SIG-M5 treated with dmso at 0.1 percent for 504 hours (cell line): ENCODE results near the gene CLMN.
"Not testable (repeated sequence)": the region's sequence is repeated elsewhere in the genome, so short reads cannot be mapped to it uniquely, and the experiment has no call there.

ENCODE experiments used
- DNase-seq: peaks from one replicate; lab custom pipeline; 2025; ENCODE audit not compliant: unreplicated experiment; lab: John Stamatoyannopoulos, UW

CLMN gene

DNA sequence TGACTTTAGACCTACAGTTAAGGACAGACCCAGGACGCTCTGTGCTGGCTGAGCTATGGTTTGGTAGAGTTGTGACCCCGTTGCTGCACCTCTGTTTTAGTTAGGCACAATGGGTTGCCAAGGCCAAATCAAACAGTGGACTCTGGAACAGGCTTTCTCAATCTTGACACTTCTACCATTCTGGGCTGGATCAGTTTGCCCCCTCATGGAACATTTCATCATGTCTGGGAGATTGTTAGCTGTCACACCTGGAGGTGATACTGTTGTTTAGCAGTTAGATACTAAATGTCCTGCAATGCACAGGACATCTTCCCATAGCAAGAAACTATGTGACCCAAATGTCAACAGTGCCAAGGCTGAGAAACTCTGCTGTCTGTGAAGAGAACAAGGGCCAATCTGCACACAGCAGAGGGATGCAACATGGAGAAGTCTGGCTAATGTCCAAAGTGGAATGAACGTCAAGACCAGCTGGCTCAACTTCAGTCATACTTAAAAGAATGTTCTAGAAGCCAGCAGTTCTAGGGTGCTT, 96.8 kb downstream of the CLMN start:
- no peak for DNase-seq

DNA sequence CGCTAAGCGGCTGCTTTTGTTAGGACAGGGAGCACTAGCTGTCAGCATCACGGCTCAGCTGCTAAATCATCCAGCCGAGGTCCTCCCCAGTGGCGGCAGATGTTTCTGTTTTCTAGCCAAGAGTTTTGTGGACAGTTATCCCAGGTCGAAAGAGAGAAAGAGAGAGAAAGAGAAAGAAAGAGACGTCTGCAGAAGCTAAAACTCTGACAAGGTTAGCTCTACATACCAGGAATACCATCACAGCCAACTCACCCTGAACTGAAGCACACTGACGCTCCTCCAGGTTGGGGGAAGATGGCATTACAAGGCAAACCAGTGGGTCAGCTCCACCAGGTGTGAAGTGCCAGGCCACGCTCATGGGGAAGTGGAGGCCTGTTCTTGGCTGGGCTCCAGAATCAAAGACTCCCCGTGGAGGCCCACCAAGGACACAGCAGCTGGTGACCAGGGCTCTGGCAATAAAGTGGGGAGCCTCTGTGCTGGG, 97.5 kb downstream of the CLMN start:
- no peak for DNase-seq

DNA sequence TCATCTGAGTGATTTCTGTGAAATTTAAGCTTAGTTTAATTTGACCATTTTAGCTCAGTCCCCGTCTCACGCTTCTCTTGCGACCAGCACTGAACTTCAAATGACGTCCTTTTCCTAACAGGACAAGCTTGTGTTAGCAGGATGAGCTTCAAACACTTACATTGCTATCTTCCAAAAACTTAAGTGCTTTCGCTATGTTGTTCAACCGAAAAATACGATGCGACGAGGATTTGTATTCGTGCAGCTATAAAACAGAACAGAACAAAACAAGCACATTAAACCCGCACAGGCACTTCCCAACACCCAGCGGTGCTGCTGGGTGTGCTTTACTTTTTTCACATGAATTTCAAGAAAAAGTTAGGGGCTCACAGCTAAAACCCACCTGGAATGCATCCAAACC, 98.2 kb downstream of the CLMN start:
- DNase-seq: no peak

DNA sequence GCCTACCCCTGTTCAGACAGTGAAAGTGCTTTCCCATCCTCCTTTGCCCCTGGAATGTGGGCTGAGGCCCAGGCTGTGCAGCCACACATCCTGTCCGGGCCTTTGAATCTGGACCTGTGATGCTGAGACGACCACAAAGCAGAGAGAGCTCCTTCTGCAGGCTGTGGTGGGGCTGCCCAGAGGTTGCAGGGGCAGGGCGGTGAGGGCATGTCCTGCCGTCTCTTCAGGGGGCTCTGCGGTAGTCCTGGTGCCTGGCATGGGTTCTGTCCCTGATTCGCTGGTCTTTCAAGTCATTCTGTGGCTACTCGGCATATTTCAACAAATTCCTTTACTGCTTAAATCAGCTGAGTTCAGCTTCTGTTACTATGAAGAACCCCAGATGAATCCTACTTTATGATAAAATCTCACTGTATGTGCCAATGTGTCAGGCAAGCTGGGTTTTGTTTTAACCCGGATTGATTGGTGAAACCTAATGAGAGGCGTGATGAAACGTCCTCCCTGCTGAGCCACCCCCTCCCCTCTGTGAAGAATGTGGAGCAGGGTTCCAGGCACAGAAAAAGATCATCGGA, 99.0 kb downstream of the CLMN start:
- no peak for DNase-seq

DNA sequence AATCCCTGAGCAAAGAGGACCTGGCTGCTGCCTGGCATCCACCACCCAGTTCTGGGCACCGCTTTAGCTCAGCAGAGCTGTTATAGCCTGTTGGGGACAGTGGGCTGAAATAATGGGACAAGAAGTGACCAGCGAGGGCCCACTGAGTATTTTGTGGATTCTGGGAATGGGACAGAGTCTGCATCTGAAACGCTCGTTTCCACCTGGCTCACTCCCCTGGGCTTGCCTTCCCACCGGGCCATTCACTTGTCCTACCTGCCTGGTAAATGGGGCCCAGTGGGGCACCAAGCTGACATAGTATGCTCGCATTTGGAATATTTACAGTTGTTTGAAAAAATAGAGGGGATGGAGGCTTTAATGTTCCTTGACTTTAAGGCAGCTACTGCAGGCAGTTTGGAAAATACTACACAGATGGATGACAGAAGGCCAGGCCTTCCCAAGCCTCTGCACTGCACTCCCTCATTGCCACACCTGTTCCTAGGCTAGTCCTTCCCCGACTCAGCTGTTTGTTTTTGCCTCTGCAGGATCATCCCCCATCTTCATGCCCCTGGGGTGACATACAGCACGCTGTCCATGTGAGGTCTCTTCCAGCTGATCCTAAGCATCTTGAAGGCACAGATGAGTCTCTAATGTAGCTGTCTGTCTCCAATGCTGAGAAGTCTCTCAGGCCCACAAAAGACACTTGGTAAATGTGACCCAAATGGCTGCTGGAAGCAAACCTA, 101.1 kb downstream of the CLMN start:
- DNase-seq: no peak

DNA sequence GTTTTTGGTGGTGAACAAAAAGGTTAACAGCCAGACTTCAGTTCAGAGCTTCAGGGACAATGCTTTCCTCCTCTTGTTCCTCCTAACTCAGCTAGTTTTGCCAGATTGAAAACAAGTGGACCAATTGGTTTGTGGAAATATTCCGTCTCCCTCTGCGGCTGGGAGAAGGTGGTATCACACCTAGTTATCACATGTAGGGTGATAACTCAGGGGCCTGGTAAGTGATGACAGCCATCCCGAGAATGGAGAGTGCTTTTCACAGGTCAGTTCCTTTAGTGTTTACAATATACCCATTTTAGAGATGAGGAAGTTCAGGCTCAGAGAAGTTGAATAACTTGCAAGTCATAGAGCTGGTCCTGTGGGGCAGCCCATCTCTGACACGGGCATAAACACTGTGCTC, 101.7 kb downstream of the CLMN start:
- DNase-seq: no peak

DNA sequence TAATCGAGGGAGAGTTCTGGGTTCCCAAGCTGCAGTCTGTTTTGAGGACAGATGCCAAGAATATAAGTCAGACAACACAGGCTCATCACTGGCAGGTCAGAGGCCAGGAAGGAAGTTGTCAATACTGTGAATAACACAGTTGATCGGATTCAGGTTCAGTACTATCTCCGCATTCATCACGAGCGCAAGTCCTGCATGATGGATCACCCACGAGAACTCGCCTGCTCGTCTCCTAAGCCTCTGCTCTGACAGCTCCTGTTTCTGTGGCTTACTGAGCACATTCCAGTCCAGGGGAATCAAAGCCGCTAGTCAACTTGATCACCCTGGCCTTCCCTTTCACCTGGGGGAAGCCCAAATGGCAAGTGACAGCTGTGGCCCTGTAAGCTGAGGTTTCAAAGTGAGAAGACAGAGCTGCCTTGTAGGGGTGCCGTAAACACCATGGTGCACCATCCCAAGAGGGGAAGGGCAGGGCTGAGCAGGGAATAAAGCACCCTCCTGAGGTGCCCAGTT, 102.3 kb downstream of the CLMN start:
- no peak for DNase-seq

DNA sequence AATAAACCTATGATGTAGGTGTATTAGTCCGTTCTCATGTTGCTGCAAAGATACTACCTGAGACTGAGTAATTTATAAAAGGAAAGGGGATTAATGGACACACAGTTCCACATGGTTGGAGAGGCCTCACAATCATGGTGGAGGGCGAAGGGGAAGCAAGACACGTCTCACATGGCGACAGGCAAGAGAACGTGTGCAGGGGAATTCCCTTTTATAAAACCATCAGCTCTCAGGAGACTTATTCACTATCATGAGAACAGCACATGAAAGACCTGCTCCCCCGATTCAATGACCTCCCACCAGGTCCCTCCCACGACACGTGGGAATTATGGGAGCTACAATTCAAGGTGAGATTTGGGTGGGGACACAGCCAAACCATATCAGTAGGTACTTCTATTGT, 103.7 kb downstream of the CLMN start:
- no peak for DNase-seq

DNA sequence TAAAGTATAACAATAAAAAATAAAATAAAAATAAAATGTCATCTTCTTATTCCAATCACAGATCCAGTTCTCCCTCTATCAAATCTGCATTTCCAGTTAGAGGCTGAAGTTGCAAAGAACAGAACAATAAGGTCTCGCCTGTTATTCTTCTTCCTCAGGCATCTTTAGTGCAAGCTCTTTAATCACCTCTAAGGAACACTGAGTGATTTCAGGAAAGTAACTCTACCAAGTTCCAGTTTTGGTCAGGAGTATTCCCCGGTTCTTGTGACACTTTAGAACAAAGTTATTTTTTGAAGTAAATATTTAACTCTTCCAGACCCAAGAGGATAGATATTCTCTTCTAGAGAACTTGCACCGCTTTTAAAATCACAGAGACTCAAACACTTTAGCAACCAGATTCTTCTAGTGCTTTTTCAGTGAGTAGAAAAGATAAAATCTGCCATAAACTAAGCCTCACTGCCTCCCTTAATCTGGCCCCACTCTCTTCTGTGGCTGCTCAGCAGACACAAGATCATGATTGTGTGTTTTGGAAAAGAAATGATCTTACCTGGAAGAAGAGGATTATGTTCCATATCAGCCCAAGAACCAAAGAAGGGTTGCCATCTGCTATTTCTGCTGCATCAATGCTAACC, 104.5 kb downstream of the CLMN start:
- DNase-seq: no peak

DNA sequence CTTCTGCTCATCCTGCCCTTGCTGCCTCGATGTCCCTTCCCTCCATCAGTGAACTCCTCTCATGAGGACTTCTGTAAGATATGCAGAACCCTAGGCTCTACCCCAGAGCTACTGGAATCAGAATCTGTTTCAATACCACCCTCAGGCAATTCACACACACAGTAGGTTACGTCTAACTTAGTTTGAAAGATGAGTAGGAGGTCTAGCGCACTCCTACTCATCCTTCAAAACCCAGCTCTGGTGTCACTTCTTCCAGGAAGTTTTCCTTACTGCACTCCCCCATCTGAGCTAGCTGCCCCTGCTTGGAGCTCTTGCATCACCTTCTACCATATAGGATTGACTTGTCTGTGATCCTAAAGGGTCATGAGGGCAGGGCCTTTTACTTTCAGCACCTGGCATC, 105.9 kb downstream of the CLMN start:
- DNase-seq: no peak

DNA sequence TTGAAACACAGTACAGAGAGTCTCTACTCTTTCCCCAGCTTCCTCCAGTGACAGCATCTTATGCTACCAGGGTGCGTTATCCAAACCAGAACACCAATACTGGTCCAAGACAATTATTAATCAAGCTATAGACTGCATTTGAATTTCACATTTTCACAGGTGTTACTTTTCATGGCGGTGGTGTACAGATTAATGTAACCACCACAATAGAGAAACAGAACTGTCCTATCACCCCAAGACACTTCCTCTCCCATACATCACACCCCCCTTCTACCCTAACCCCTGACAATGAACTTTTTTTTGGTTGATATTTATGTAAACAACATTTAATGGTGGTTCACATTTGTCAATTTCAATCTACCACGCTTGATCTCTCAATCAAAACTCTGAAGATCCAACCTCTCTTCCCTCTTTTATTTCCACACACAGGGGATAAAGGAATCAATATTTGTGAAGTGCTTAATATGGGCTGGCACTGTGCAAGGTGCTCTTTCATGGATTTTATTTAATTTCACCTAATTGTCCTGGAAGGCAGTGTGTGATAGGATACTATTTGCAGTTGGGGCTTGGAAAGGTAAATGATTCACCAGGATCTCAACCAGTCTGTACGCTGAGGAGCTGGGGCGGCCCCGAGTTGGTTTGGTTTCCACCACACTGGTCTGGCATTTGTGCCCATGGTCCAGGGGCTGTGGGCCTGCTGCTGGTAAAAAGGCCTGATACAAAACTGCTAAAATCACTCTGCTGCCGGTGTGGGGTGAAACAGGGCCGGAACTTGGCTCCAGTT, 107.8 kb downstream of the CLMN start:
- DNase-seq: no peak

DNA sequence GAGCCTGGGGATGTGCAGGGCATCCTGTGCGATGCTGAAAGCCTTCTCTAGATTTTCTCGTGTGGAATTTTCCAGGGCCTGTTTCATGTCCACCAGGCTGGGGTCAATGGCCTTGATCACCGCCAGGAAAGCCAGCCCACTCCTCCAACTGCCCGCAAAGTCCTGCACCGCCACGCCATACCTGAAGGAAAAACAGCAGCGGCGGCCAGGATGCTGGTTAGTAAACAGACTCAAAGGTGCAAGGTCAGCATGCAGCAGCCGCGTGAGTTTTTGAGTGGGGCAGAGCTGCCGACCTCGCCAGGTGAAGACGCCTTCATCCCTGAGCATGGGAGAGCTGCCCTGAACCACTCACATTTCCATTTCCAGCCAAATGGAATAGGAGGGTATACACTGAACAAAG, 109.0 kb downstream of the CLMN start:
- no peak for DNase-seq

DNA sequence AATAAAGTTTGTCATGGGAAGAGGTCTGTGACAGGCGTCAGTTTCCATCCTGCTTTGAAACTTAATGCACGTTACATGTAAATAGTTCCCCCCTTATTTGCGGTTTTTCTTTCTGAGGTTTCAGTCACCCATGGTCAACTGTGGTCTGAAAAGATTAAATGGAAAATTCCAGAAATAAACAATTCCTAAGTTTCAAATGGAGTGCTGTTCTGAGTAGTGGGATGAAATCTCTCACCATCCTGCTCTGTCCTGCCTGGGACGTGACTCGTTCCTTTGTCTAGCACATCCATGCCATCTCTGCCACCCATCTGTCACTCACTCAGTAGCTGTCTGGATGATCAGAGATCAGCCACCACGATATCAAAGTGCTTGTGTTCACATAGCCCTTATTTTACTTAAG, 111.1 kb downstream of the CLMN start:
- DNase-seq: no peak

DNA sequence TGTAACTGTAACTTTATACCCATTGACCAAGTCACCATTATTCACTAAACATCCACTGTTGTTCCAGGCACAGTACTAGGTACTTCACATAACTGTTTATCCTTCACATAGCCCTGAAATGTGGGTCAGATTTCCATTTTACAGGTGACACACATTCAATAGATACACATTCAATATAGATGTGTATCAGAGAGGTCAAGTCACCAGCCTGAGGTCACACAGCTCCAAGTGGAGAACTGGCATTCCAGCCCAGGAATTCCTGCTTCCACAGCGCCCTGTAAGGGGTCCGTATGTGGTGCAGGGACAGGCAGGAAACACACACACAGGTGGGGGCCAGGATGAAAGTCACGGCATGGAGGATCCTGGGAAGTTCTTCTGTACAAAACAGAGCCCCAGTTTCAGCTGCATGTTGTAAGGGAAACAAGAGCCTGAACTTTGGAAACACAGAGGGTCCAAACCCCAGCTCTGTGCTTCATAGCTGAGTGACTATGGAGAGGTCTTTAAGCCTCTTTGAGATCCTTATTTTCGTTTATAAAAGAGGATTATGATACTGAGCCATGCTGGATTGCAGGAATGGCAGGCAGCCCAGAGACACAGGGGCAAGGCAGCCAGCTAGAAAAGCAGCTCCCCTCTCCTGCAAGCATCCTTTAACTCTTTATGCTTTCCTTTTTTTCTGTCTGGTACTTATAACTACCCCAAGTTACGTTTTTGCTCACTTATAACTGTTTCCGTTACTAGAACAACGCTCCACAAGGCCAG, 112.1 kb downstream of the CLMN start:
- DNase-seq: no peak

DNA sequence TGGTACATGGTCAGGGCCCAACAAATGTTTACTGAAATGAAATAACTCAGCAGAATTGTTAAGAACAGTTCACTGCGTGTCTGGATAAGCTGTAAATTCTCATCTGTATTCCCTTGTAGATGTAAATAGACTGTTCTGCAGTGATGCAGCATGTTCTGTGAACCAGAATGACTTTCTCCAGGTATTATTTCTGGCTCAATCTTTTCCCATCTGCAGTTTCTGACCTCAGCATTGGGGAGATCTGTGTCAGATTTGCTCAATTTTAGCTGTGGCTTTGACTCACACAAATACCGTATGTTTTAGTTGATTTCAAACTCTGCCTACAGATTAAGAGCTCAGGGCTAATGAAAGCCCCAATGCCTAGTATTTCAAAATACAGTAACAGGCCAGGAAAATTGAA, 113.2 kb downstream of the CLMN start:
- DNase-seq: no peak

DNA sequence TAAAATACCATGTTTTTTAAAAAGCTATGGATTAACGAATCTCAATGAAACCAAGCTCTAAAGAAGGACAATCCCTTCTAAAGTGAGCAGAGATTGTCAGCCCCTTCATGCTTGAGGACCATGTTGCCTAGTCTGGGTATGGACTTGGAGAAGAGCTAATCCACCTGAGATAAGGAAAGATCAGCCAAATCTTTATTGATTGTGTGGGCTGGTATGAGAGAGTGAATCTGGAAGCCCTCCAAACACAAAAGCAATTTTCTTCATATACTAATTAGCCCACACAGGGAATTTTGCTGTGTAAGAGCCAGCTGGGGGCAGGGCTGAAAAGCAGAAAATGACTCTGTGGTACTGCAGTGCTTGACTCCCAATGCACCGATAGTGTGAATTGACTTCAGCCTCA, 115.0 kb downstream of the CLMN start:
- no peak for DNase-seq

DNA sequence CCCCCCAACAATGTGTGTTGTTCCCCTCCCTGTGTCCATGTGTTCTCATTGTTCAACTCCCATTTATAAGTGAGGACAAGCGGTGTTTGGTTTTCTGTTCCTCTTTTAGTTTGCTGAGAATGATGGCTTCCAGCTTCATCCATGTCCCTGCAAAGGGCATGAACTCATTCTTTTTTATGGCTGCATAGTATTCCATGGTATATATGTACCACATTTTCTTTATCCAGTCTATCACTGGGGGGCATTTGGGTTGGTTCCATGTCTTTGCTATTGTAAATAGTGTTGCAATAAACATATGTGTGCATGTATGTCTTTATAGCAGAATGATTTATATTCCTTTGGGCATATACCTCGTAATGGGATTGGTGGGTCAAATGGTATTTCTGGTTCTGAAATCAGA, 118.0 kb downstream of the CLMN start:
- DNase-seq: not testable (repeated sequence)

DNA sequence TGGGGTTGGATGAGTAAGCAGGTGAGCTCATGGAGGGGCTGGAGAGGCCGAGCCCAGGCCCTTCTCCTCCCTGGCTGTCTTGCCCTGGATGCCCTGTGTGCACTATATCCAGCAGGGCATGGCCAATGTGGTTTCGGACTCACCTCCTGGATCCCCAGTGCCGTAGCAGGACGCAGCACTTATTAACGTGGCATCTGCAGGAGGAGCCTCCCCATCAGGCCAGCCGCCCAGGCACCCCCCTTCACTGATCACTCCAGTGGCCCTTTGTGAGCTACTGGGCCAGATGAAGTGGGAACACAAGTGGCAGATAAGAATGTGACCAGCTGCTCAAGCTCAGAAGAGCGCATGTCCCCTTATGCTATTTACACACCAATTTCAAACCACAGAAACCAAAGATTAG, 119.3 kb downstream of the CLMN start:
- DNase-seq: no peak

DNA sequence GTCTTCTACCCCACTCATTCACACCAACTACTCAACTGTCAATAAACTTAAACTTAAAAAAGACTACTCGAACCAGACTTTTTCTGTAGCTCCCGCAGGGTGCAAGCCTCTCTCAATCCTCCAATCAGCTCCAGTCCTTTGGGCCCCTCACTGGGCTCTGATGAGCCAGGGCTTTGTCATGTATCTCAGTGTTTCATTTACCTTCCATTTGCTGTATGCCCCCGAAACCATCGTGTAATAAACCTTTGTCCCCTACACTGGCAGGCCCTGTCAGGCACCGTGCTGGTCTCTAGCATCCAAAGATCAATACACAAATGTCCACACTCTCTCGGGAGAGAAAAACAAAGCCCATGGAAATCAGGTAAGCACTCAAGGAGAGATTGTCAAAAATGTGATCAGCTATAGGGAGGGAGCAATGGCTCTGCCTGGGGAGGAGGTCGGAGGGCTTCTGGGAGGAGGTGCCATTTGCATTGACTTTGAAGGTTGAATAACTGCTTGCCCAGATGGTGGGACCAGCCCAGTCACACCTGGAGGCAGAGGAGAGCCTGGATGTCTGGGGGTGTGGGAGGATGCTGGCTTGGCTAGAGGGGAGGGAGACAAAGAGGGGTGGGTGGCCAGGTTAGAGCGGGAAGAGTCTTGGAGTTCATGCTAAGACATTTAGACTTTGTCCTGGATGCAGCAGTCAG, 120.3 kb downstream of the CLMN start:
- no peak for DNase-seq

DNA sequence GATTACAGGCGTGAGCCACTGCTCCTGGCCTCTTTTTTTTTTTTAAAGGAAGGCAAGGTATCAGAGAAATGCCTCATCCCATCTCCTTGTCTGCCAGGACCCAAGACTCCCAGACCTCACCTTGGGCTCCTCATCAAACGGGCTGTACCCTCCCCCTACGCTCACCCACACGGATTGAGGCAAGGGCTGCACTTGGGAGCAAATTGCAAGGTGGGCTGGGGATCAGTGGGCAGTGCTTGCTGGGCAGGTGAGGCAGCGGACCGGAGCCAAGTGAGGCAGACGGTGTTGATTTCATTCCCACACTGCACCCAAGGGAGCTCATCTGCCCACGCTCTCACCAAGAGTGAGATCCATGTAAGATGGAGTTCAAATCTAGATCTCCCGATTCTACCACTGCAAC, 121.4 kb downstream of the CLMN start:
- DNase-seq: no peak
